Measurements from ENCODE around the gene C5. TPM values are rescaled to one million over a fixed set of nuclear protein-coding genes. Genes with fewer than 3 reads are reported as not detected.
A peak's percentile ranks its signal among the peaks of the same experiment; 100 is the strongest.

Gene C5
- total and polyA plus RNA-seq, 9 of the 15 experiments (the other 6 are each of a cell fraction or from before 2014, with no cell fraction given) = 0.08 to 0.91 (median 0.42) TPM

DNA sequence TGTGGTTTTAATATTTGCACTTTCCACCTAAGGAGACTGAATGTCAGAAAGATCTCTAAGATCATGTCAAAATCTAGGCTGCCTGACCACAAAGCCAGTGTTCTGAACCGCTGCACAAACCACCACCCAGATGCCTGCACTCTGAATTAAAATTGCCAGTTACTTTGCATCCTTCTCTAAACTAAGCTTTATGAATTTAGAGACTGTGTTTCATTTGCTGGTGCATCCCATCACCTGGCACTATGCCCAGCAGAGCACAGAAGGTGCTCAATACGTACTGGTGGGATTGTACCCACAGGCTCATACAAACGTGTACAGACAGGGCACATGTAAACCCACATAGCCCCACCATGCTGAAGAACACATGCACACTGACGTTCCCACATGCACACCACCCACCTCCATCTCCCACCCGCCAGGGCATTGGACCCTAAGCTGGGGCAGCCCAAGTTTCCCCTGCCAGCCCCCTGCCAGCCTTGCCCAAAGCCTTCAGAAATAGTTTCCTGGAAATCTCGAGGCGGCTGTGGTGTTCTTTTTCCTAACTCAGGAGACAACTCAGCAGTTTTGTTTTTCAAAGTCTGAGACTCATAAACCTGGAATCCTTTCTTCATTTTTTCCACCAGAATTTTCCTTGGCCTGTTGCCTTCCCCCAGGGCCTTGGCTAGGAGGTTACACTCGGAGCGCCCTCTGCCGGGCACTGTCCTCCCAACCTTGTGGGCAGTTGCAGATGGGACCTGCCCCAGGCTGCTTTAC, 113.9 kb downstream of the C5 start:
- intact Hi-C loops (cut with micrococcal nuclease) = loop anchor here (1.0 to 10.0 kb wide), 6 partner anchors 59 to 321 kb away; partner anchors contain the start of genes PHF19 and PSMD5
- Histone ChIP-seq H3K9ac (ENCODE audit: insufficient read depth in 1 of 2, low read depth in 2 of 2, low read length in 2 of 2) (peak overlapping the region; percentile 7 to 21; a peak in 2 of 4 replicates), H3K27me3 (ENCODE audit: control insufficient read depth in 2 of 2, insufficient read depth in 2 of 2, low read length in 2 of 2) (peaks cover 2 to 7% of the 10 kb centered on the region in 2 experiments; a peak in 3 of 5 replicates), H3K27ac (ENCODE audit: extremely low read depth, low read depth, low read length) (no peak overlapping the region), H3K36me3 (ENCODE audit: control insufficient read depth, insufficient read depth, low read length) (no peaks in the 10 kb centered on the region), H3K9me1 (ENCODE audit: control insufficient read depth, insufficient read depth, low read length) (no peaks in the 10 kb centered on the region), H3K9me3 (replicated peaks; ENCODE audit: control insufficient read depth, insufficient read depth, low read depth, low read length) (no peaks in the 10 kb centered on the region), H3K79me2 (ENCODE audit: control insufficient read depth, insufficient read depth, low read length) (no peaks in the 10 kb centered on the region), H4K20me1 (replicated peaks; ENCODE audit: control insufficient read depth, insufficient read depth, low read length) (no peaks in the 10 kb centered on the region), H2AFZ (ENCODE audit: low read depth, low read length) (peak overlapping the region; percentile 69), H3K4me3 (no peak overlapping the region), H3K4me2 (ENCODE audit: insufficient read depth, low read length) (no peak overlapping the region), H3K4me1 (replicated peaks in 1 of 2; ENCODE audit: control insufficient read depth in 2 of 2, insufficient read depth in 2 of 2, low read length in 2 of 2) (peaks cover 13 to 40% of the 10 kb centered on the region in 2 experiments)
- in situ Hi-C loops (cut with MboI) = loop anchor here (25.0 kb wide), 1 partner anchor 324 kb away; no protein-coding TSS in a partner anchor
- ATAC-seq (peak; percentile 96), FAIRE-seq (peak; percentile 91), DNase-seq (ENCODE audit: extremely low read depth in 1 of 4, low spot score in 3 of 4) (peak; percentile 85 to 92 (median 90))
- WGBS (ENCODE audit: insufficient coverage, low coverage, missing lambda C conversion rate) = 19% methylated on average over 10 of the region's 10 CpGs
- BruUV-seq (replicated peaks) = no TSS peak
- ChIA-PET CTCF (ENCODE audit: low intra/inter-chr PET ratio) (interaction anchor here (0.9 to 2.5 kb wide), 4 partner anchors 20 to 383 kb away, joined by 3 to 12 read pairs (median 4); no protein-coding TSS in a partner anchor), POLR2A (interaction anchor here (0.6 to 1.2 kb wide), 2 partner anchors 39 to 179 kb away, joined by 3 read pairs; no protein-coding TSS in a partner anchor)
- TF ChIP-seq, protein P1, sequence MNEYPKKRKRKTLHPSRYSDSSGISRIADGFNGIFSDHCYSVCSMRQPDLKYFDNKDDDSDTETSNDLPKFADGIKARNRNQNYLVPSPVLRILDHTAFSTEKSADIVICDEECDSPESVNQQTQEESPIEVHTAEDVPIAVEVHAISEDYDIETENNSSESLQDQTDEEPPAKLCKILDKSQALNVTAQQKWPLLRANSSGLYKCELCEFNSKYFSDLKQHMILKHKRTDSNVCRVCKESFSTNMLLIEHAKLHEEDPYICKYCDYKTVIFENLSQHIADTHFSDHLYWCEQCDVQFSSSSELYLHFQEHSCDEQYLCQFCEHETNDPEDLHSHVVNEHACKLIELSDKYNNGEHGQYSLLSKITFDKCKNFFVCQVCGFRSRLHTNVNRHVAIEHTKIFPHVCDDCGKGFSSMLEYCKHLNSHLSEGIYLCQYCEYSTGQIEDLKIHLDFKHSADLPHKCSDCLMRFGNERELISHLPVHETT (CRISPR knock-in tag; conservative IDR thresholded peaks at IDR 0.05 in 1 of 2, IDR thresholded peaks at IDR 0.05 in 1 of 2) = no peak
- TF ChIP-seq FOXK1 (CRISPR knock-in tag; IDR thresholded peaks at IDR 0.05; ENCODE audit: borderline replicate concordance) (no peak), C11orf30 (IDR thresholded peaks at IDR 0.05; ENCODE audit: low read depth) (no peak; the same call in 1 of the 2 replicates), ZNF140 (CRISPR knock-in tag; IDR thresholded peaks at IDR 0.05) (no peak), HNRNPH1 (optimal IDR thresholded peaks at IDR 0.05; ENCODE audit: low read depth, low read length) (no peak), CBX3 (IDR thresholded peaks at IDR 0.05; ENCODE audit: borderline replicate concordance in 1 of 2, low read length in 2 of 2) (no peak), PRMT5 (CRISPR knock-in tag; IDR thresholded peaks at IDR 0.05) (no peak), GTF2A2 (tag; IDR thresholded peaks at IDR 0.05) (no peak)
- TF ChIP-seq, protein P2, sequence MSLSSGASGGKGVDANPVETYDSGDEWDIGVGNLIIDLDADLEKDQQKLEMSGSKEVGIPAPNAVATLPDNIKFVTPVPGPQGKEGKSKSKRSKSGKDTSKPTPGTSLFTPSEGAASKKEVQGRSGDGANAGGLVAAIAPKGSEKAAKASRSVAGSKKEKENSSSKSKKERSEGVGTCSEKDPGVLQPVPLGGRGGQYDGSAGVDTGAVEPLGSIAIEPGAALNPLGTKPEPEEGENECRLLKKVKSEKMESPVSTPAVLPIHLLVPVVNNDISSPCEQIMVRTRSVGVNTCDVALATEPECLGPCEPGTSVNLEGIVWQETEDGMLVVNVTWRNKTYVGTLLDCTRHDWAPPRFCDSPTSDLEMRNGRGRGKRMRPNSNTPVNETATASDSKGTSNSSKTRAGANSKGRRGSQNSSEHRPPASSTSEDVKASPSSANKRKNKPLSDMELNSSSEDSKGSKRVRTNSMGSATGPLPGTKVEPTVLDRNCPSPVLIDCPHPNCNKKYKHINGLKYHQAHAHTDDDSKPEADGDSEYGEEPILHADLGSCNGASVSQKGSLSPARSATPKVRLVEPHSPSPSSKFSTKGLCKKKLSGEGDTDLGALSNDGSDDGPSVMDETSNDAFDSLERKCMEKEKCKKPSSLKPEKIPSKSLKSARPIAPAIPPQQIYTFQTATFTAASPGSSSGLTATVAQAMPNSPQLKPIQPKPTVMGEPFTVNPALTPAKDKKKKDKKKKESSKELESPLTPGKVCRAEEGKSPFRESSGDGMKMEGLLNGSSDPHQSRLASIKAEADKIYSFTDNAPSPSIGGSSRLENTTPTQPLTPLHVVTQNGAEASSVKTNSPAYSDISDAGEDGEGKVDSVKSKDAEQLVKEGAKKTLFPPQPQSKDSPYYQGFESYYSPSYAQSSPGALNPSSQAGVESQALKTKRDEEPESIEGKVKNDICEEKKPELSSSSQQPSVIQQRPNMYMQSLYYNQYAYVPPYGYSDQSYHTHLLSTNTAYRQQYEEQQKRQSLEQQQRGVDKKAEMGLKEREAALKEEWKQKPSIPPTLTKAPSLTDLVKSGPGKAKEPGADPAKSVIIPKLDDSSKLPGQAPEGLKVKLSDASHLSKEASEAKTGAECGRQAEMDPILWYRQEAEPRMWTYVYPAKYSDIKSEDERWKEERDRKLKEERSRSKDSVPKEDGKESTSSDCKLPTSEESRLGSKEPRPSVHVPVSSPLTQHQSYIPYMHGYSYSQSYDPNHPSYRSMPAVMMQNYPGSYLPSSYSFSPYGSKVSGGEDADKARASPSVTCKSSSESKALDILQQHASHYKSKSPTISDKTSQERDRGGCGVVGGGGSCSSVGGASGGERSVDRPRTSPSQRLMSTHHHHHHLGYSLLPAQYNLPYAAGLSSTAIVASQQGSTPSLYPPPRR (CRISPR knock-in tag; IDR thresholded peaks at IDR 0.05; ENCODE audit: borderline replicate concordance) = no peak
- TF ChIP-seq, protein P3, sequence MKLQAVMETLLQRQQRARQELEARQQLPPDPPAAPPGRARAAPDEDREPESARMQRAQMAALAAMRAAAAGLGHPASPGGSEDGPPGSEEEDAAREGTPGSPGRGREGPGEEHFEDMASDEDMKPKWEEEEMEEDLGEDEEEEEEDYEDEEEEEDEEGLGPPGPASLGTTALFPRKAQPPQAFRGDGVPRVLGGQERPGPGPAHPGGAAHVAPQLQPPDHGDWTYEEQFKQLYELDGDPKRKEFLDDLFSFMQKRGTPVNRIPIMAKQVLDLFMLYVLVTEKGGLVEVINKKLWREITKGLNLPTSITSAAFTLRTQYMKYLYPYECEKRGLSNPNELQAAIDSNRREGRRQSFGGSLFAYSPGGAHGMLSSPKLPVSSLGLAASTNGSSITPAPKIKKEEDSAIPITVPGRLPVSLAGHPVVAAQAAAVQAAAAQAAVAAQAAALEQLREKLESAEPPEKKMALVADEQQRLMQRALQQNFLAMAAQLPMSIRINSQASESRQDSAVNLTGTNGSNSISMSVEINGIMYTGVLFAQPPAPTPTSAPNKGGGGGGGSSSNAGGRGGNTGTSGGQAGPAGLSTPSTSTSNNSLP (IDR thresholded peaks at IDR 0.05; ENCODE audit: borderline replicate concordance, low read depth, low read length) = no peak
